Measurements from ENCODE around the gene FGF22.
"Not testable (repeated sequence)": the region's sequence is repeated elsewhere in the genome, so short reads cannot be mapped to it uniquely, and the experiment has no call there.

FGF22 gene

GRCh38 chr19:623974-624373 lies 15.7 kb upstream of the FGF22 start:
- H3K4me3 ChIP-seq (replicated peaks; ENCODE audit: low read depth, low read length) = no peak overlapping the region
- no peak for TF ChIP-seq CTCF (IDR thresholded peaks at IDR 0.05; ENCODE audit: low read depth, low read length, missing control alignments)
- peak; percentile 73 for DNase-seq (ENCODE audit: extremely low read depth, low read depth)

- no peak for TF ChIP-seq CTCF (IDR thresholded peaks at IDR 0.05; ENCODE audit: low read depth, low read length, missing control alignments)
- no peak overlapping the region for H3K4me3 ChIP-seq (replicated peaks; ENCODE audit: low read depth, low read length)
- DNase-seq (ENCODE audit: extremely low read depth, low read depth) = no peak
Measured at GRCh38 chr19:624433-625109, 15.1 kb upstream of the FGF22 start.

GRCh38 chr19:625257-625656 lies 14.4 kb upstream of the FGF22 start:
- H3K4me3 ChIP-seq (replicated peaks; ENCODE audit: low read depth, low read length) = no peak overlapping the region
- no peak for DNase-seq (ENCODE audit: extremely low read depth, low read depth)
- TF ChIP-seq CTCF (IDR thresholded peaks at IDR 0.05; ENCODE audit: low read depth, low read length, missing control alignments) = no peak

- not testable (repeated sequence) for DNase-seq (ENCODE audit: extremely low read depth, low read depth); H3K4me3 ChIP-seq (replicated peaks; ENCODE audit: low read depth, low read length)
Measured at GRCh38 chr19:626566-626965, 13.1 kb upstream of the FGF22 start.

GRCh38 chr19:628168-628567 lies 11.5 kb upstream of the FGF22 start:
- no peak for DNase-seq (ENCODE audit: extremely low read depth, low read depth)
- peak; percentile 48 for TF ChIP-seq CTCF (IDR thresholded peaks at IDR 0.05; ENCODE audit: low read depth, low read length, missing control alignments)

GRCh38 chr19:629515-629914 lies 10.2 kb upstream of the FGF22 start:
- not testable (repeated sequence) for H3K4me3 ChIP-seq (replicated peaks; ENCODE audit: low read depth, low read length); DNase-seq (ENCODE audit: extremely low read depth, low read depth)

More at GRCh38 chr19:628168-628567, 11.5 kb upstream of the FGF22 start:
- no peak overlapping the region for H3K4me3 ChIP-seq (replicated peaks; ENCODE audit: low read depth, low read length)

GRCh38 chr19:629961-630714 lies 9.5 kb upstream of the FGF22 start:
- no peak overlapping the region for H3K4me3 ChIP-seq (replicated peaks; ENCODE audit: low read depth, low read length)
- TF ChIP-seq CTCF (IDR thresholded peaks at IDR 0.05; ENCODE audit: low read depth, low read length, missing control alignments) = no peak
- no peak for DNase-seq (ENCODE audit: extremely low read depth, low read depth)
